NT2/D1 (cell line): ENCODE data around the gene CDKN3.

ENCODE experiments used
- SUZ12 ChIP-seq: IDR thresholded peaks from 2 replicates; pipeline ENCODE4 v1.6.1; 2011; ENCODE audit not compliant: insufficient read length, insufficient read depth; ENCODE audit errors: extremely low read depth
- ZNF274 ChIP-seq: IDR thresholded peaks from 2 replicates; pipeline ENCODE4 v1.6.1; 2011; ENCODE audit warnings: mild to moderate bottlenecking, low read depth, low read length

GRCh38 chr14:54370323-54371198 is 26.2 kb upstream of the CDKN3 start:
- TF ChIP-seq SUZ12 (no peak), ZNF274 (no peak)
